Cardiac septum (tissue), 1 donor: ENCODE results near the gene GPRC5C. TPM values are rescaled to one million over a fixed set of nuclear protein-coding genes. Genes with fewer than 3 reads are reported as not detected.

Source experiments
- DNase-seq: peaks from one replicate; pipeline ENCODE4 v3.0.0-alpha.2; 2020; ENCODE audit warnings: low spot score
- intact Hi-C: fragments of 100-400 bp; cut with DNase I; formaldehyde crosslinking; loops from one replicate; pipeline ENCODE4 v1.14.0; 2022
- total RNA-seq: library from RNA; stranded (reverse); fragmentation: NEBNext Ultra II Directional; extraction: Animal tissue kit (Norgen Biotek cat#: 25700); gene quantifications from one replicate; pipeline ENCODE4 v1.2.1, GENCODE V29; 2021
- donor health status: DM: no; HTN: no; CAD: no.

GPRC5C gene
- total RNA-seq, 1 donor from 2014 or later = 31.7 TPM

DNA sequence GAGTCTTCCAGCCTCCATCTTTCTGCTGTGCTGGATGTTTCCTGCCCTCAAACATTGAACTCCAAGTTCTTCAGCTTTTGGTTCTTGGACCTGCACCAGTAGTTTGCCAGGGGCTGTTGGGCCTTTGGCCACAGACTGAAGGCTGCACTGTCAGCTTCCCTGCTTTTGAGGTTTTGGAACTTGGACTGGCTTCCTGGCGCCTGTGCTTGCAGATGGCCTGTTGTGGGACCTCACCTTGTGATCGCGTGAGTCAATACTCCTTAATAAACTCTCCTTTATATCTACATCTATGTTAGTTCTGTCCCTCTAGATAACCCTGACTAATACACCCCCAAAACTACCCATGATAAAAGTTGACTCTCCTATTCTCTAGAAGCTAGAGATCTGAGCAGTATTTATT lies 26.9 kb downstream of the GPRC5C start:
- intact Hi-C loops = loop anchor here (10.0 kb wide), 1 partner anchor 154 kb away; no protein-coding TSS in a partner anchor
- no peak for DNase-seq

DNA sequence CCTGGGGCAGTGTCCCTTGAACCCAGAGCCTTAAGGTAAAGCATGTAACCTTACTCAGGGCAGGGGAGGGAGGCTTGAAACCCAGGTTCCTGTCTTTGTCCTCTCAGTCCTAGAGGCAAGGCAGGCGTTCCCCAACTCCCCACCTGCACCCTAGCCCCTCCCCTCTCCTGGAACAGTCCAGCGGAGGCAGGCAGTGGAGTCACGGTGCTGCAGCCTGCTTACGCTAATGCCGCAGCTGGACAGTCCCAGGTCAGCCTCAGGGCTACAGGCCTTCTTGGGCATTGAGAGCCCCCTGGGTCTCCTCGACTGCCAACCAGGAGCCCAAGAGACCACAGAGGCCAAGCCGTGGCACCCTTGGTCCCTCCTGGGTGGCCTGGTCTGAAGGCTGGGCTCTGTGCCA lies 27.7 kb downstream of the GPRC5C start:
- DNase-seq = no peak
- intact Hi-C loops = loop anchor here (10.0 kb wide), 1 partner anchor 155 kb away; no protein-coding TSS in a partner anchor

DNA sequence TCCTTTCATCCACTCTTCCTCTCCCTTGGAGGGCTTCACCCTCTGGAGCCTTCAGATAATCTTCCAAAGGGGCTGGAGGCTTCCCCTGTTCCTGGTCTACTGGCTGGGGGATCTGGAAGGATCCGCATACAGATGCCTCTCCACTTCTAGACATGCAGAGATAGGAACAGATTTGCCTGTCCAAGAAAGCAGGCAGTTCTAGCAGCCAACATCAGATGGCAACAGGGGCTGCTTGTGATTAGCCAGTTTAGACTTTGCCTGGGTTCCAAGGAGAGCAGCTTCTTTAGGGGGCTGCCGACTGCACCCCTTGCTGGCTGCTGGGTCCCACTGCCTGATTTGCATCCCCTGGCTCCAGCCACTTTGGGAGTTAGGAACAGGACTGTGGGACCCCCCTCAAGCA lies 28.4 kb downstream of the GPRC5C start:
- intact Hi-C loops = no loop called here
- no peak for DNase-seq

DNA sequence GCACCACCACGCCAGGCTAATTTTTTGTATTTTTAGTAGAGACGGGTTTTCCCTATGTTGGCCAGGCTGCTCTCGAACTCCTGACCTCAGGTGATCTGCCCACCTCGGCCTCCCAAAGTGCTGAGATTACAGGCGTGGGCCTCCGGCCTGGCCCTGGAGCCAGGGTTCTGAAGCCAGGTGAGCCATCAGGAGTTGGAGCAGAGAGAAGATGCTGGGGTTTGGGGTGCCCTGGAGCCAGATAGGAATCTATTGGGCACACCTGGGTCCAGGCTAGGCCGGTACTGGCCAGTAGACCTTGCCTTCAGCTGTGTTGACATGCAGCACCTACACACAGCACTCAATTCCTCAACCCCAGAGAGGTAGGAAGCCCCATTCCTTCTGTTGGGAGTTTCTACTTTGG lies 29.1 kb downstream of the GPRC5C start:
- intact Hi-C loops = no loop called here
- DNase-seq = no peak

DNA sequence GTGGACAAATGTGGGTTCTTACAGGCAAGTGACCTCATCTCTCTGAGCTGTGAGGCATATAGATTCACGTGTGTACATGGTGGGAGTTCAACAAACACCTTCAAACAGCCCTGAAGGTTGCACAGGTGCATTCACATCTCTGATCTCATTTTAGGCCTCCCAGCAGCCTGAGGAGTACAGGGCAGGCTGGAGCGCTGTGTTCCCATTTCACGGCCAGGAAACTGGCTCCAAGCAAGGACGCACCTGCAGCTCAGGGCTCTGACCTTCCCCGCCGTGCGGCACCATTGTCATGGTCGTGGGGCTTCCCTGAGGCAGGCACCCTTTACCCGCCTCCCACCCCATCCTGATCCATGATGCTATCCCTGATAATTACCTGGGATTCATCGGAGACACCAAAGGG lies 29.7 kb downstream of the GPRC5C start:
- intact Hi-C loops = no loop called here
- no peak for DNase-seq

DNA sequence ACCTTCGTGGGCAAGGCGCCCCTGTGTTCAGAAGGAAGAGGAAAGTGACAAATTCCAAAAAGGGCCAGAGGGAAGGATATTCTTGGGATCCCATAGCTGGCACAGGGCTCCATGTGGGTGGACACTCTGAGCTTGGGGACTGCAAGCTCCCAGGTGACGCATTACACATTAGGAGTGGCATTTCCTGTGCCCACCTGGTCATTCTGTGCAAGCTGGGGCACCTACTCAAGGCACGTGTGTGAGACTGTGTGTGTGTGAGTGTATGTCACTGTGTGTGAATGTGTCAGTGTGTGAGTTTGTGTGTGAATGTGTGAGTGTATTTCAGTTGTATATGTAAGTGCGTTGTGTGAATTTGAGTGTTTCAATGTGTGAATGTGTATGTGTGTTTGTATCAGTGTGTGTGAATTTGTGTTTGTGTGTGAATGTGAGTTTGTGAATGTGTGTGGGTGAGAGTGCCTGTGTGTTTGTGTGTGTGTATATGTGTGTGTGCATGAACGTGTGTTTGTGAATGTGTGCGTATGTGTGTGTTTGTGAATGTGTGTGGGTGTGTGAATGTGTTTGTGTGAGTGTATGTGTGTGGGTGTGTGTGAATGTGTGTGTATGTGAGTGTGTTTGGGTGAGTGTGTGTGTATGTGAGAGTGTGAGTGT lies 33.0 kb downstream of the GPRC5C start:
- no peak for DNase-seq
- intact Hi-C loops = no loop called here

DNA sequence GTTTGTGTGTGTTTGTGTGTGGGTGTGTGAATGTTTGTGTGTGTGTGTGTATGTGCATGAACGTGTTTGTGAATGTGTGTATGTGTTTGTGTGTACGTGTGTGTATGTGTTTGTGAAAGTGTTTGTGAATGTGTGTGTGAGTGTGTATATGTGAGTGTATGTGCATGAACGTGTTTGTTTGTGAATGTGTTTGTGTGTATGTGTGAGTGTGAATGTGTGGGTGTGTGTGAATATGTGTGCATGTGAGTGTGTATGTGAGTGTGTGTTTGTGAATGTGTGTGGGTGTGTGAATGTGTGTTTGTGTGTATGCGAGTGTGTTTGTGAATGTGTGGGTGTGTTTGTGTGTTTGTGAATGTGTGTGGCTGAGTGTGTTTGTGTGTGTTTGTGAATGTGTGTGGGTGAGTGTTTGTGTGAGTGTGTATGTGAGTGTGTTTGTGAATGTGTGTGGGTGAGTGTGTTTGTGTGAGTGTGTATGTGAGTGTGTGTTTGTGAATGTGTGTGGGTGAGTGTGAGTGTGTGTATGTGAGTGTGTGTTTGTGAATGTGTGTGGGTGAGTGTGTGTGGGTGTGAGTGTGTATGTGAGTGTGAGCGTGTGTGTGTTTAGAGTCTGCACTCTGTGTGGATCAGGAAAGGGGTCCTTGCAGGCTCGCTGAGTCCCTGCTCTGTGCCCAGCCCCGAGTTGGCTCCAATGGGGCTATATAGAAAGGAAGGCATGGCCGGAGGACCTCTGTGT lies 33.7 kb downstream of the GPRC5C start:
- intact Hi-C loops = loop anchor here (1.0 kb wide), 1 partner anchor 20 kb away; no protein-coding TSS in a partner anchor

DNA sequence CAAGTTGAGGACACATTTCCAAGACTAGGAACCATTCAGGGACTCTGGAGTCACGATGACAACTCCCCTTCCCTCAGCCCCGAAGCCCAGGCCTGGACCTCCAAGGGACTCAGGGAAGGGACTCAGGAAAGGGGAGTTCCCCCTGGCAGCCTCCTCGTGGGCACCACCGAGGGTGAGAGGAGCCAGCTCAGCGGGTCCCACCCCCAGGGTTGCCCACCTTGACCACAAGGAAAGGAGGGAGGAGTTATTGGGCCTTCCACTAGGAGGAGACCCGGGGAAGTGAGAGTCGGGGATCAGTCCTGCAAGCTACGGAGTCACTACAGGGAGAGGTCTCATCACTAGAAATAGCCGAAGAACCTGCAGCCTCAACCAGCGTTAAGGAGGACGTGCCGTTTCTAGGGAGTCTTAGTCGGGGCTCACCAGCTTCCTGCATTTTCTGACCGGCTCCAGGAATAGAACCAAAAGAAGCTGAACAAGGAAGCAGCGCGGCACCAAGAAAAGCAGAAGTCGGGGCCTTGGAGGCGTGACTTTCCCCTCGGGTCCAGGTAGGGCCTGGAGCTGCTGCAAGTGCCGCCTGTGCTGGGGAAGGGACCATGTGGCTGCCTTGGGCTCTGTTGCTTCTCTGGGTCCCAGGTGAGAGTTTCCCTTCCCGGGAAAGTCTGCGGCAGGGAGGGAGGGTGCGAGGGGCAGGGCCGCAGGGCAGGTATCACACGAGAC lies 34.4 kb downstream of the GPRC5C start, which contains the start of gene CD300A:
Gene CD300A, plus strand, starts transcription at position 524 of the 717 bp plus-strand sequence. Its CDS starts 70 bp downstream, at position 594.
- intact Hi-C loops = loop anchor here (1.0 kb wide), 1 partner anchor 19 kb away; no protein-coding TSS in a partner anchor
- DNase-seq = peak; percentile 91

More for the DNA sequence above, 33.7 kb downstream of the GPRC5C start:
- DNase-seq = no peak

DNA sequence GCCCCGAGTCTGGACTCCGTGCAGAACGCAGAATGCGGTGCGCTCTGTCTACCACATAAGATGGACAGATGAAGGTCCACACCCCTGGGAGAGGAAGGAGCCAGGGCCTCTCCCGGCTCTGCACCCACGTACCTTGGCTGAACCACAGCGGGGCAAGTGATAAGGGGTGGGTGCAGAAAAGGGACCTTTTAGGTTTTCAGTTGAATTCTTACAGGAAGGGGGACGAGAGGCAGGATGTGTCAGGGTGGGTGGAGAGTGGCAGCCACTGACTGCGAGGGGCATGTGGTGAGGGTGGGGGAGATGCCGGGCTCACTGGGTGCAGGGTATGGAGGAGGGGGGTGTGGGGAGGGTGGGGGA lies 34.9 kb downstream of the GPRC5C start:
- intact Hi-C loops = loop anchor here (1.0 kb wide), 1 partner anchor 18 kb away; no protein-coding TSS in a partner anchor
- DNase-seq = no peak

DNA sequence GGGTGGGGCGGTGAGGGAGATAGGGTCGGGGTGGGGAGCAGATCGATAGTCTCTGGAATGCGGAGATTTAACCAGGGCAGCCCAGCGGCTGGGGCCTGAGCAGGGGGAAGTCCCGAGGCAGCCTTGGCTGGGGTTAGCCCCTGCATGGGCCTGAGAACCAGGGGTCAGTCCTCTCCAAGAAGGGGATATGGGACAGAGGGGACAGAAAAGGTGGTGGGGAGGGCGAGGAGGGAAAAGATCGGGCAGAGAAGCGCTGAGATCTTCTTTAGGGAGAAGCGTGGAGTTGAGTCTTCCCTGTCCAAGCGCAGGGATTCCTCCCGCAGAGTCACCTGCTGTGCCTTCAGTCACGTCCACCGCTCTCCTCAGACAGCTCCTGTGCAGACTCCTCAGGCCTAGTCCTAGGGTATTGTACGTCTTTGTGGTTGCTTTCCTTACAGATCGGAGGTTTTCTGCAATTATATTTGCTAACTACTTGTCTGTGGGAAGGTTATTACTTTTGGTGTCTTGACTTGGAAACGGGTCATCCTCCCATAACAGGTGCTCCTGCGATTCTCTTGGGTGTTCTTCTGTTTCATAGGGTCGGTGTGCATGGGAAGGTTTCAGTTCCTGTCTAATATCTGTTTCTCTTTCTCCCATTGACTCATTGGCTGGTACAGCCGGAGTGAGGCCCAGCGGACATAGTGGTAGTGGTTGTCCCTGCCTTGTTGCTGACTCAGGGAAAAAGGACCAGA lies 35.5 kb downstream of the GPRC5C start:
- DNase-seq = no peak
- intact Hi-C loops = no loop called here

DNA sequence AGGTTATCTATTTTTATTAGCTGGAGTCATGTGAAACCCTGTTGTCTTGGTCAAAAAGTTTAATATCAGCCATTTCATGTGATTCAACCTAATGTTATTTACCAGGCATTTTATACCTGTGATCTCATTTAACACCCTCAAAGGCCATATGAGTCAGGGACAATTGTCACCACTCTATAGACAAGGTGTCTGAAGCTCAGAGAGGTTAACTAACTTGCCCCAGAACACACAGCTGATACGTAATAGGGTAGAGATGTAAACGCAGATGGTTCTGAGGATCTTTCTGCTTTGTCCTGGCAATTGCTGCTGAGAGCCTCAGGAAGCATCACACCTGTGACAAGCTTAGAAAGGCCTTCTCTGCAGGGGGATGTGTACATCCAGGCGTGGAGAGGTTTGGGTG lies 39.5 kb downstream of the GPRC5C start:
- intact Hi-C loops = no loop called here
- DNase-seq = no peak

DNA sequence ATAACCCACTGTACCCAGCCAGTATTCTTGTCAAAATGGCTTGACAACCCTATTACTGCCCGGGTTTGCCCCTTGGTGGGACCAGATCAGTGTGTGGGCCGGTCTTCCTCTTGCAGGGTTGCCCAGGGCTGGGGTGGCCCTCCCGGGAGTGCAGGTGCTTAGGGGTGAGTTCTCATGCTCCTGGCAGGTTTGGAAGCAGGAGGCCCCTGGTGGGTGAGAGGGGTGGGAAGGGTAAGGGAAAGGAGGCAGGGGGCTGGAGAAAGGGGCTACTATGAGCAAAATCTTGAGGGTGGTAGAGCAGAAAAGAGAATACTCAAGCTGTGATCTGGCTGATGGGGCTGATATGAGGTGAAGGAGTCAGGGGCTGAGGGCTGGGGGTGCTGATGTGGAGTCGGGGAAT lies 41.0 kb downstream of the GPRC5C start:
- intact Hi-C loops = no loop called here

DNA sequence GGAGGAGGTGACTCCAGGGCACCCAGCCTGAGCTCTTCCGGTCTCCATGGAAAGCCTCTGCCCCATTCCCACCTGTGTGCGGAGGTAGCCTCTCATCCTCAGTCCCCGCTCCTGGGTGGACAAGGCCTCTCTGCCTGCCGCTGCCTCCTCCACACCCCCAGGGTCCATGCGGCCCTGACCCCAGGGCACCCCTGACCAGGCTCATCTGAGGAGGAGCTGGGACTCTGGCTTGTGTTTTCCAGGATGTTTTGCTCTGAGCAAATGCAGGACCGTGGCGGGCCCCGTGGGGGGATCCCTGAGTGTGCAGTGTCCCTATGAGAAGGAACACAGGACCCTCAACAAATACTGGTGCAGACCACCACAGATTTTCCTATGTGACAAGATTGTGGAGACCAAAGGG lies 41.4 kb downstream of the GPRC5C start:
- no peak for DNase-seq
- intact Hi-C loops = no loop called here

More for the DNA sequence above, 41.0 kb downstream of the GPRC5C start:
- DNase-seq = no peak

DNA sequence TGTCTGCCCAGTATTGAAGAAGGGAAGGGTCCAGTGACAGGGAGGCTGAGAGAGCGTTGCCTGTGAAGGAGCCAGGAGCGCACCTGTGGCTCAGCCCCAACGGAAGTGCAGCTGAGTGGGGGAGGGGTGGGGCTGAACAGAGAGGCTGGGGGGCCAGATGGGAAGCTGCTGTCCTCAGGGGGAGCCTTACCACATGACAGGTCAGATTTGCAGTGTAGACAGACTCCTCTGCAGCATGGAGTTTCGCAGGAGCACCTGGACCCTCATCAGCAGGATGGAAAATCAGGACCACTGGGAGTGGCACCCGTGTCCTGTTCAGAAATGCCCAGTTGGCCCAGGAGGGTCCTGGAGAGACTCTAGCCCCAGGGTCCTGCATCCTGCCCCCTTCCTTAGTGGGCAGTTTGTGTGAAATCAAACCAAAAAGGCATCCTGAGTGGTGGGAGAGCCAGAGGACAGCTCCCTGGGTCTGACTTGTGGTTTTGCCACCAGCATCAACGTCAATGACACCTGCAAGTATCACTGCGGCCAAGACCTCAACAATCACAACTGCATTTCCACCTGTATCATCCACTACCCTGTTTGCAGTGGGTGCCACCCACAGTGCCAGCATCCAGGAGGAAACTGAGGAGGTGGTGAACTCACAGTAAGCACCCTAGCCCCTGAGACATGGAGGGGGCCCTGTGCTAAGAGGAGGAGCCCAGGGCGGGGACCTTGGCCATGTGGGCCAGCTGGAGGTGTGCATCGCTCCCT lies 42.3 kb downstream of the GPRC5C start:
- DNase-seq = no peak
- intact Hi-C loops = no loop called here

DNA sequence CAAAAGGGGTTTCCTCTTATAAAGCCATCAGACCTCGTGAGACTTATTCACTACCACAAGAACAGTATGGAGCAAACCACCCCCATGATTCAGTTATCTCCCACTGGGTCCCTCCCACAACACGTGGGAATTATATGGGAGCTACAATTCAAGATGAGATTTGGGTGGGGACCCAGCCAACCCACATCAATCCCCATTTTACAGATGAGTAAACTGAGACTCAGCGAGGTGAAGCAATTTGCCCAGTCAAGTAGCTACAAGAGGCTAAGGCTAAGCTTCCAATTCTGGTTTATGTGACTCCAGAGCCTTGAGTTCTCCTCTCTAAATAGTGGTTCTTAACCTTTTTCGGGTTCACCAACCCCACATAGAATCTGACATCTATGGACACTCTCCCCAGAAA lies 43.3 kb downstream of the GPRC5C start:
- no peak for DNase-seq
- intact Hi-C loops = no loop called here

DNA sequence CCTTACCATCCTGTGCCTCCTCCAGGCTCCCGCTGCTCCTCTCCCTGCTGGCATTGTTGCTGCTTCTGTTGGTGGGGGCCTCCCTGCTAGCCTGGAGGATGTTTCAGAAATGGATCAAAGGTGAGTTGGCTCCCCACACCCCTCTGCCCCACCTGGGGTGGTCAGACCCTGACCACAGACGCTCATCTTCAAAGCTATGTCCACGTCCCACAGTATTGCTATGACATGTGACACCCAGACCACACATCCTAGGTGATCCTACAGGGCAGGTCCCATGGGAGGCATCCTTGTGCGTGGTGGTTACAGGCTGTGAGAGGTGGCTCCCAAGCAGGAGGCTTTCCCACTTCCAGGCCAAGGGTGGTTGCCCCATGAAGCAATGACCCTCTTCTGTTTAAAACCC lies 45.5 kb downstream of the GPRC5C start:
- intact Hi-C loops = no loop called here
- DNase-seq = no peak

DNA sequence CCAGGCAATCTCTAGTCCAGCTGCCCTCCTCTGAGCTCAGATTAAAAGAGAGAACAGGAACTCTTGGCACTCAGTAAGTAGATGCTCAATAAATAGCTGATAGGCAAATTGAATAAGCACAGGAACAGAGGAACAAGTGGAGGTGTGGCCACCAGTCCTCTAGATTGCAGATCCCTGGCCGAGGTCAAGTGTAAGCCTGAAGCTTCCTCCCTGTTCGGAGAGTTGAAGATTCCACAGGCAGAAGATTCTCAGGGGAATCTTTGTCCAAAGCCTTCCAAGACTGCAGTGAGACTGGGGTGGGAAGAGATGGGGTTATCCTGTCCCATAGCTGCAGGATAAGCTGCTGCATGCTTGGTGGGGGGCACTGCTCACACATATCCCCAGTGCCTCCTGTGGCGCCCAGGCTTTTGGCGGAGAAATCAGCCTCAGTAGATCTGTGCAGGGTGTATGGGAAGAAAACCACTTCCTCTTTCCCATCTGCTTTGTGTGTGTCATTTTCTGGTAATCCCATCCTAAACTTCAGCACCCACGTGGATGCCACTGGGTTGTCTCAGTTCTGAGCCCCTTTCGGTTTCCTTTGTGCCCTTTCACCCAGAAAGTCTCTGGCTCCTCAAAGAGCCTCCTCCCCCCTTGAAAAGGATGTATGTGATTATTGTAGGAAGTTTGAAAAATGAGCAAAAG lies 46.7 kb downstream of the GPRC5C start:
- DNase-seq = no peak
- intact Hi-C loops = no loop called here

DNA sequence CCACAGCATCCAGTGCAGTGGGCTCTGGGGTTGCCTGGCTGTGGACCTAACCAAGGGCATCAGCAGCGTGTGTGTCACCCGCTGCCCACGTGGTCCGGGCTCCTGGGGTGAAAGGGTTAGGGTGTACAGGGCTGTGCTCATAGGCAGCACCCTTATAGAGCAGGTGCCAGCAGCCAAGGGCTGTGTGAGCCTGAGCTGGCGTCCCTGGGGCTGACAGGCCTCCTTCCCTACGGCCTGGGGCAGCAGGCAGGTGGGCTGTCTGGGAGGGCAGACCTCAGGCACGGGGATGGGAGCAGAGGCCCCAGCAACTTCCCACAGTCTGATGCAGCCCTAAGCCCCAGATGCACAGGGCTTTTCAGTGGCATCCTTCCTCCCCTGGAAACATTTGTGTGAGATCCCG lies 48.4 kb downstream of the GPRC5C start:
- DNase-seq = no peak

DNA sequence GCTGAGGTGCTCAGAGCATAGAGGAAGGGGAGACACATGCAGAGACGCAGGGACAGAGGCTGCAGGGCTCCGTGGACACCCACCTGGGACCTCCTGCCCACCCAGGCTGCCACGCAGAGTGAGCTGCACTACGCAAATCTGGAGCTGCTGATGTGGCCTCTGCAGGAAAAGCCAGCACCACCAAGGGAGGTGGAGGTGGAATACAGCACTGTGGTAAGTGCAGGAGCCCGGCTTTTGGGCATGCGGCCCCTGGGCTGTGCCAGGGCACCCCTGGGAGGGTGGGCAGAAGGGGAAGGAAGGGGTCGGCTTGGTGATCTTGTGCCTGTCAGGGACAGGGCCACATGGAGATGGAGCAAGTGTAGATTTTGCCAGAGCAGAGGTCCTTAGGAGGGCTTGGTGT lies 49.7 kb downstream of the GPRC5C start:
- intact Hi-C loops = no loop called here
- DNase-seq = no peak

More for the DNA sequence above, 48.4 kb downstream of the GPRC5C start:
- intact Hi-C loops = no loop called here
